ENCODE results near the gene PDZRN4. TPM values are rescaled to one million over a fixed set of nuclear protein-coding genes. Genes with fewer than 3 reads are reported as not detected.

Gene PDZRN4
- total RNA-seq, 3 donors from 2014 or later = 0.98 to 53.4 (median 2.8) TPM

DNA sequence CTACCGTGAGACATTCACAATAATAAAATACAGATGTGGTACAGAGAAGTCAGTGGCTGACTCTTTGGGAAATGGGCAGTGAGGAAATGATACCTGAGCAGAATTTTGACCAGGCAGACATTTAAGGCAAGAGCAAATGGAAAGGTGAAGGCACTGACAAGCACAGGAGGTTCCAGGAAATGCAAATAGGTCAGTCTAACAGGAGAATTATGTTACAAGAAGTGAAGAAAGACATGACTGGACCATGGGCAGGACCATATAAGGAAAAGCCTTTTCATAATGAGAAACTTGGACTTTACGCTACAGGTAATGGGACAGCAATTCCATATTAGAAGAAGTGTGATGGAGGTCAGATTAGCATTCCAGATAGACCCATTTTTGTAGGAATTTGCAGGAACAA, 338.9 kb downstream of the PDZRN4 start:
- no peaks in the 10 kb centered on the region for H3K4me1 ChIP-seq
- no peaks in the 10 kb centered on the region for H3K36me3 ChIP-seq
- H3K27ac ChIP-seq = no peak overlapping the region
- no peaks in the 10 kb centered on the region for H3K9me3 ChIP-seq
- DNase-seq (ENCODE audit: low spot score in 2 of 2) = no peak
- H3K27me3 ChIP-seq = no peaks in the 10 kb centered on the region
- no peak for TF ChIP-seq POLR2AphosphoS5 (IDR thresholded peaks at IDR 0.05)
- TF ChIP-seq, protein P1, sequence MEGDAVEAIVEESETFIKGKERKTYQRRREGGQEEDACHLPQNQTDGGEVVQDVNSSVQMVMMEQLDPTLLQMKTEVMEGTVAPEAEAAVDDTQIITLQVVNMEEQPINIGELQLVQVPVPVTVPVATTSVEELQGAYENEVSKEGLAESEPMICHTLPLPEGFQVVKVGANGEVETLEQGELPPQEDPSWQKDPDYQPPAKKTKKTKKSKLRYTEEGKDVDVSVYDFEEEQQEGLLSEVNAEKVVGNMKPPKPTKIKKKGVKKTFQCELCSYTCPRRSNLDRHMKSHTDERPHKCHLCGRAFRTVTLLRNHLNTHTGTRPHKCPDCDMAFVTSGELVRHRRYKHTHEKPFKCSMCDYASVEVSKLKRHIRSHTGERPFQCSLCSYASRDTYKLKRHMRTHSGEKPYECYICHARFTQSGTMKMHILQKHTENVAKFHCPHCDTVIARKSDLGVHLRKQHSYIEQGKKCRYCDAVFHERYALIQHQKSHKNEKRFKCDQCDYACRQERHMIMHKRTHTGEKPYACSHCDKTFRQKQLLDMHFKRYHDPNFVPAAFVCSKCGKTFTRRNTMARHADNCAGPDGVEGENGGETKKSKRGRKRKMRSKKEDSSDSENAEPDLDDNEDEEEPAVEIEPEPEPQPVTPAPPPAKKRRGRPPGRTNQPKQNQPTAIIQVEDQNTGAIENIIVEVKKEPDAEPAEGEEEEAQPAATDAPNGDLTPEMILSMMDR (IDR thresholded peaks at IDR 0.05) = no peak
- no peak for TF ChIP-seq POLR2A (IDR thresholded peaks at IDR 0.05)
- no peak overlapping the region for H3K4me3 ChIP-seq
- intact Hi-C loops (cut with DNase I; ENCODE audit: low total_unique reads) = no loop called here

DNA sequence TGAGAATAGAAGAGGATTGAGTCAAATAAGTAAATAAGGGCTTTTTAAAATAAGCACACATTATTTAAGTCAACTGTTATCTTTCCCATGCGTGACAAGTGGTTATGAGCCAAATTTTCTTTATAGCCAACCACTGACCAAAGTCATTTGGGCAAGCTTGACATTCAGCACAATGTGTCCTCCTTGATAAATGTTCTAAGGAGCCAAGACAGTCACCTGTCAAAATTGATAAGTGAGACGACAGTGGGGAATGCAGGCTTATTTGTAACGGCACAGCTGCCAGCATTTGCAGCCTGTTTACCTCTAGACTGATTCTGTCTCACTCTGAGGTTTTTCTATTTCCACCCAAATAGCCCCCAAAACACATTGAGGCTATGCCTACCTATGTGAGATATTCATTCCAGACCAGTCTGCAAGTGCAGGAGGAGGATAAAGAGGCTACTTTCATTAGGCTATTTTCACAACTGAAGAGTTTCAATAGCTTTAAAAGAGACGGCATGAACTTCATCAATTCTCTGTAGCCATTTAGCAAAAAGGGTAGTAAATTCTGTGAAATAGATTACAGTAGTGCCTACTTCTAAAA, 339.5 kb downstream of the PDZRN4 start:
- Histone ChIP-seq H3K9me3 (no peaks in the 10 kb centered on the region), H3K4me1 (no peaks in the 10 kb centered on the region), H3K27ac (no peak overlapping the region), H3K4me3 (no peak overlapping the region), H3K27me3 (no peaks in the 10 kb centered on the region), H3K36me3 (no peaks in the 10 kb centered on the region)
- intact Hi-C loops (cut with DNase I; ENCODE audit: low total_unique reads) = no loop called here
- no peak for DNase-seq (ENCODE audit: low spot score in 2 of 2)
- TF ChIP-seq POLR2A (IDR thresholded peaks at IDR 0.05) (no peak), POLR2AphosphoS5 (IDR thresholded peaks at IDR 0.05) (no peak)
- TF ChIP-seq, protein P1 (IDR thresholded peaks at IDR 0.05) = no peak

DNA sequence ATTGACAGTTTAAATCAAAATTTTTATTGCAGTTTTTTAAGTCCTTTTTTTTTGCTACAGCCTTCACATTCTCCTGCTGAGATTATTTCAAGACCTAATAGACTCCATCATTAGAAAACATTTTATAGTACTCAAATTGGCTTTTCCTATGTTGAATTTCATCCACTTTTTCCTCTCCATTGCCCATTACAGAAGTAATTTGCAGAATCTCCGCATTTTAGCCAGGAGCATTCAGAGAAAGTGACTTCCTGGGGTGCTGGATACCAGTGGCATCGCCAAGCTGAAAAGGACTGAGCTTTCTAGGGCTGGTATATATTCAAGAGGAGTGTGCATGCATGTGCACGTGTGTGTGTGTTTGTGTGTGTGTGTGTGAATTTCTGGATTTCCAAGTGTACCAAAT, 340.8 kb downstream of the PDZRN4 start:
- intact Hi-C loops (cut with DNase I; ENCODE audit: low total_unique reads) = no loop called here
- no peaks in the 10 kb centered on the region for H3K36me3 ChIP-seq
- H3K27me3 ChIP-seq = no peaks in the 10 kb centered on the region
- H3K4me3 ChIP-seq = no peak overlapping the region
- H3K27ac ChIP-seq = no peak overlapping the region
- no peaks in the 10 kb centered on the region for H3K9me3 ChIP-seq
- H3K4me1 ChIP-seq = no peaks in the 10 kb centered on the region
- TF ChIP-seq POLR2AphosphoS5 (IDR thresholded peaks at IDR 0.05) = no peak
- no peak for TF ChIP-seq POLR2A (IDR thresholded peaks at IDR 0.05)
- TF ChIP-seq, protein P1 (IDR thresholded peaks at IDR 0.05) = no peak
- DNase-seq (ENCODE audit: low spot score in 2 of 2) = no peak

DNA sequence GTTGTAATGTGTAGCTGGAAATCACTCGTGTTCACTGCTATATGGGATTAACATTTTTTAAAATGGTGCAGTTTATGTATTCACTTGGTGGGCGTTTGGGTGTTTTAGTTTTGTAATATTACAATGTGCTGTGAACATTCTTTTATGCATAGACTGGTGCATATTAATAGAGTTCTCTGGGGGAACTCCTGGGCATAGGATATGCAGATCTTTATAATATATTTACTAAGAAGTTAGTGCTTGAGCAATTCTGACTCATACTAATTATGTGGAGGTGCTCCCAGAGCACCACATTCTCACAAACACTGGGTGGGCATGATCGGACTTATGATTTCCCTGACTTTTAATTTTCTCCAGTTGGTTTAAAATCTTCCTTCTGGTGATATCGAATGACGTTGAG, 342.3 kb downstream of the PDZRN4 start:
- H3K9me3 ChIP-seq = no peaks in the 10 kb centered on the region
- no peak for DNase-seq (ENCODE audit: low spot score in 2 of 2)
- intact Hi-C loops (cut with DNase I; ENCODE audit: low total_unique reads) = no loop called here
- no peak overlapping the region for H3K27ac ChIP-seq
- no peaks in the 10 kb centered on the region for H3K4me1 ChIP-seq
- H3K36me3 ChIP-seq = no peaks in the 10 kb centered on the region
- TF ChIP-seq POLR2A (IDR thresholded peaks at IDR 0.05) = no peak
- no peak overlapping the region for H3K4me3 ChIP-seq
- no peaks in the 10 kb centered on the region for H3K27me3 ChIP-seq

DNA sequence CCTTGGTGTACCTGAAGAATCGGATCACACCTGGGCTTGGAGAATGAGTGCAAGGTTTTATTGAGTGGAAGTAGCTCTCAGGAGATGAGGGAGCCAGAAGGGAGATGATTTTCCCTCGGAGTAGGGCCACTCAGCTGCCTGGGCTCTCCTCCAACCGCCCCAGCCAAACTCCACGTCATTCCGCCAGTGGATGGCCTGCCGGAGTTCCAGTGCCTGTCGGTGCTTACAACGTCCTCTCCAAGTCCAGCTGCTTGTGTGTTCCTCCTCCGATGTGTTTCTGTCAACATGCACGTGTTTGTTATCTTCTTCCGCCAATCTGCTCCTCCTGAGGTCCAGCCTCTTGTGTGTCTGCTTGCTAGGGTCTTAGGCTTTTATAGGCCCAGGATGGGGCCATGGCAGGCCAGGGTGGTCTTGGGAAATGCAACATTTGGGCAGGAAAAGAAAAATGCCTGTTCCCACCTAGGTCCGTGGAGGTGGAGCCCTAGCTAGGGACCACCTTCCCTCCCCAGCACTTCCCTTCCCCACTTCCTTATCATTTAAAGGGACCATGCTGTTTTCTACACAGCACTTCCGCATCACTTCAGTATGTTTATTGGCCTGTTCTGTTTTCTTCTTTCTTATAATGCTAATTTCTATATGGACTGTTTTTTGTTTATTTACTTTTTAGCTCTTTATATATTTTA, 343.2 kb downstream of the PDZRN4 start:
- Histone ChIP-seq H3K36me3 (no peaks in the 10 kb centered on the region), H3K9me3 (no peaks in the 10 kb centered on the region), H3K4me1 (no peaks in the 10 kb centered on the region), H3K27ac (no peak overlapping the region), H3K4me3 (no peak overlapping the region), H3K27me3 (no peaks in the 10 kb centered on the region)
- TF ChIP-seq POLR2AphosphoS5 (IDR thresholded peaks at IDR 0.05) (no peak), POLR2A (IDR thresholded peaks at IDR 0.05) (no peak)
- TF ChIP-seq, protein P1 (IDR thresholded peaks at IDR 0.05) = no peak
- intact Hi-C loops (cut with DNase I; ENCODE audit: low total_unique reads) = no loop called here
- no peak for DNase-seq (ENCODE audit: low spot score in 2 of 2)
